ENCODE data around the gene LRRC4C. TPM values are rescaled to one million over a fixed set of nuclear protein-coding genes. Genes with fewer than 3 reads are reported as not detected.

LRRC4C gene
- total RNA-seq, 3 donors from 2014 or later (not counting 1 experiment from before 2014, with no cell fraction given) = not detected

DNA sequence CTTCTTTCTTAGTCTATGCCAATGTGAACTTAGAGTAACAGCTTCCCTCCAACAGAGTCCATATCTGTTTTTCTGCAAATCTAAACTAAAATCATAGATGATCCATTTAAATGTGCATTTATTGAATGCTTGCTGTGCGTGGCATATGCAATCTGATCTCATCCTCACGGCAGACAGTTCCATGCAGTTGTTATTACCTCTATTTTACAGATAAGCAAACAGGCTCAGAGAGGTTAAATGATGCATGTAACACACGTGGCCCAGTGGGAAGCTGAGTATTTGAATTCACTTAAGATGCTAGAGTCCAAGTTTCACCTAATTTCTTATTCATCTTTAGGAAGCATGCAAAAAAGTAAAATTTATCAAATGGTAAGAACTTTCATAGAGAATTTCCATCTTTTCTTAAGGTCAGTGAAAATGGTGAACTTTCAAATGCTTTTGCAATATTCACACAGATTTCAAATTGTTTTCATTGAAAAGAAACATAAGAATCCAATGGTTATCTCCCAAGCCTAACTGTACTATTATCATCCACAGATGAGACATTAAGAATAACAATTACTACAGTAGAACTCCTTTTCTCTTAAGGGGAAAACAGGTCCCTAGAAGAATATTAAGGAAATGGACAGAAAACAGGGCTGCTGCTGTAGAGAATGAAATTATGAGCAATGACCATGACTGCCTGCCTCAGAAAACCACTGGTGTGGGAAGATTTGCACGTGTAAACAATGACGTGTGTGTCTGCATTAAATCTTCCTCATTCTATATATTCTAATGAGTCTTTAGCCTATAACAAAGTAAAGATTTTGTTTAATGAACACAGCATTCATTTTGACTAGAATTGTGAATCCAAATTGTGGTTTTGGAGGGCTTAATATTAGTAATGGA lies 1171.3 kb downstream of the LRRC4C start:
- Mint-ChIP-seq H3K4me1 (no peaks in the 10 kb centered on the region), H3K9me3 (peaks cover 6 to 9% of the 10 kb centered on the region in 2 donors), H3K27ac (no peak overlapping the region), H3K27me3 (ENCODE audit: low read depth in 2 of 2) (peaks cover 0 to 3% of the 10 kb centered on the region in 2 donors), H3K4me3 (no peak overlapping the region), H3K36me3 (no peaks in the 10 kb centered on the region)
- no peaks in the 10 kb centered on the region for H3K27me3 ChIP-seq (ENCODE audit: control insufficient read depth, insufficient read depth, low read length)
- WGBS (ENCODE audit: insufficient coverage) = 83% methylated on average over 2 of the region's 5 CpGs
- ATAC-seq (no peak), DNase-seq (no peak)
- intact Hi-C loops (cut with micrococcal nuclease) = no loop called here
- H3K4me1 ChIP-seq (ENCODE audit: control insufficient read depth, insufficient read depth, low read length) = no peaks in the 10 kb centered on the region
- no peaks in the 10 kb centered on the region for H3K36me3 ChIP-seq (ENCODE audit: control insufficient read depth, insufficient read depth, low read length)
- TF ChIP-seq, protein P1, sequence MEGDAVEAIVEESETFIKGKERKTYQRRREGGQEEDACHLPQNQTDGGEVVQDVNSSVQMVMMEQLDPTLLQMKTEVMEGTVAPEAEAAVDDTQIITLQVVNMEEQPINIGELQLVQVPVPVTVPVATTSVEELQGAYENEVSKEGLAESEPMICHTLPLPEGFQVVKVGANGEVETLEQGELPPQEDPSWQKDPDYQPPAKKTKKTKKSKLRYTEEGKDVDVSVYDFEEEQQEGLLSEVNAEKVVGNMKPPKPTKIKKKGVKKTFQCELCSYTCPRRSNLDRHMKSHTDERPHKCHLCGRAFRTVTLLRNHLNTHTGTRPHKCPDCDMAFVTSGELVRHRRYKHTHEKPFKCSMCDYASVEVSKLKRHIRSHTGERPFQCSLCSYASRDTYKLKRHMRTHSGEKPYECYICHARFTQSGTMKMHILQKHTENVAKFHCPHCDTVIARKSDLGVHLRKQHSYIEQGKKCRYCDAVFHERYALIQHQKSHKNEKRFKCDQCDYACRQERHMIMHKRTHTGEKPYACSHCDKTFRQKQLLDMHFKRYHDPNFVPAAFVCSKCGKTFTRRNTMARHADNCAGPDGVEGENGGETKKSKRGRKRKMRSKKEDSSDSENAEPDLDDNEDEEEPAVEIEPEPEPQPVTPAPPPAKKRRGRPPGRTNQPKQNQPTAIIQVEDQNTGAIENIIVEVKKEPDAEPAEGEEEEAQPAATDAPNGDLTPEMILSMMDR (IDR thresholded peaks at IDR 0.05) = no peak
- H3K4me3 ChIP-seq (ENCODE audit: low read length) = no peak overlapping the region
- H3K9me3 ChIP-seq (ENCODE audit: control insufficient read depth, insufficient read depth, low read length) = no peaks in the 10 kb centered on the region
- H3K27ac ChIP-seq (ENCODE audit: low read length) = no peak overlapping the region

DNA sequence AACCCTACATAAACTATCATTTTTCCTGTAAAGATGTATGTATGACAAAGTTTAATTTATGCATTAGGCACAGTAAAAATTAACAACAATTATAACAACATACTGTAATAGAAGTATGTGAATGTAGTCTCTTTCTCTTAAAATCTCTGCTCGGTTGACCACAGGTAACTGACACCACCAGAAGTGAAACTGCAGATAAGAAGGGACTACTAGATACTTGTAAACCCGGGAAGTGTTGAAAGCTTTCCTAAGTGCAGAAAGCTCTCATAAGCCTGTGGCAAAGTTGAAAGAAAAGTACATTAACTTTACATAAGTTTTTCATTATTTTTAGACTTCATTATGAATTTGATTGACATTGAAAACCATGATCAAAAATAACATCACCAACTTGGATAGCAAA lies 1173.3 kb downstream of the LRRC4C start:
- Histone ChIP-seq H3K4me1 (ENCODE audit: control insufficient read depth, insufficient read depth, low read length) (no peaks in the 10 kb centered on the region), H3K9me3 (ENCODE audit: control insufficient read depth, insufficient read depth, low read length) (no peaks in the 10 kb centered on the region), H3K27ac (ENCODE audit: low read length) (no peak overlapping the region), H3K36me3 (ENCODE audit: control insufficient read depth, insufficient read depth, low read length) (no peaks in the 10 kb centered on the region), H3K27me3 (ENCODE audit: control insufficient read depth, insufficient read depth, low read length) (no peaks in the 10 kb centered on the region), H3K4me3 (ENCODE audit: low read length) (no peak overlapping the region)
- DNase-seq = no peak
- H3K27ac Mint-ChIP-seq = no peak overlapping the region
- no peaks in the 10 kb centered on the region for H3K4me1 Mint-ChIP-seq
- no peaks in the 10 kb centered on the region for H3K36me3 Mint-ChIP-seq
- TF ChIP-seq, protein P1 (IDR thresholded peaks at IDR 0.05) = no peak
- H3K9me3 Mint-ChIP-seq = peaks cover 7 to 8% of the 10 kb centered on the region in 2 donors
- H3K27me3 Mint-ChIP-seq (ENCODE audit: low read depth in 2 of 2) = no peaks in the 10 kb centered on the region
- no peak overlapping the region for H3K4me3 Mint-ChIP-seq
- intact Hi-C loops (cut with micrococcal nuclease) = no loop called here
- no peak for ATAC-seq
- 56% methylated on average over 2 of the region's 2 CpGs for WGBS (ENCODE audit: insufficient coverage)

- H3K27me3 Mint-ChIP-seq (ENCODE audit: low read depth in 2 of 2) = no peaks in the 10 kb centered on the region
- no peak overlapping the region for H3K4me3 Mint-ChIP-seq
- no peak overlapping the region for H3K27ac ChIP-seq (ENCODE audit: low read length)
- intact Hi-C loops (cut with micrococcal nuclease) = no loop called here
- H3K9me3 Mint-ChIP-seq = peaks cover 7 to 8% of the 10 kb centered on the region in 2 donors
- H3K4me3 ChIP-seq (ENCODE audit: low read length) = no peak overlapping the region
- H3K4me1 Mint-ChIP-seq = no peaks in the 10 kb centered on the region
- ATAC-seq (no peak), DNase-seq (no peak)
- H3K4me1 ChIP-seq (ENCODE audit: control insufficient read depth, insufficient read depth, low read length) = no peaks in the 10 kb centered on the region
- WGBS (ENCODE audit: insufficient coverage) = 86% methylated on average over 2 of the region's 2 CpGs
- no peaks in the 10 kb centered on the region for H3K36me3 ChIP-seq (ENCODE audit: control insufficient read depth, insufficient read depth, low read length)
- no peak overlapping the region for H3K27ac Mint-ChIP-seq
- no peaks in the 10 kb centered on the region for H3K27me3 ChIP-seq (ENCODE audit: control insufficient read depth, insufficient read depth, low read length)
- TF ChIP-seq, protein P1 (IDR thresholded peaks at IDR 0.05) = no peak
- H3K9me3 ChIP-seq (ENCODE audit: control insufficient read depth, insufficient read depth, low read length) = no peaks in the 10 kb centered on the region
- H3K36me3 Mint-ChIP-seq = no peaks in the 10 kb centered on the region
Observed at GRCh38 chr11:40285558-40285957, 1173.9 kb downstream of the LRRC4C start.

All from natural killer cell (primary cell).